SK-N-SH treated with all-trans-retinoic acid at 6 μM for 48 hours (cell line): Measurements from ENCODE around the gene DOHH.

ENCODE experiments used
- ARNTL ChIP-seq: fragments of 450-650 bp; formaldehyde crosslinking; IDR thresholded peaks from 2 replicates; pipeline ENCODE4 v1.5.0; 2020; ENCODE audit warnings: low read depth, mild to moderate bottlenecking, moderate library complexity, borderline replicate concordance
- BACH2 ChIP-seq: fragments of 250-450 bp; sonication (Bioruptor Pico); IDR thresholded peaks from 2 replicates; pipeline ENCODE4 v1.9.0; 2021; ENCODE audit warnings: mild to moderate bottlenecking, borderline replicate concordance
- ESRRG ChIP-seq: fragments of 250-450 bp; sonication (Bioruptor Pico); IDR thresholded peaks from 2 replicates; pipeline ENCODE4 v1.6.1; 2021; ENCODE audit warnings: mild to moderate bottlenecking
- GLIS3 ChIP-seq: fragments of 250-450 bp; sonication (Bioruptor Pico); IDR thresholded peaks from 2 replicates; pipeline ENCODE4 v1.5.0; 2020; ENCODE audit warnings: mild to moderate bottlenecking, moderate library complexity
- OSR1 ChIP-seq: fragments of 250-450 bp; sonication (Bioruptor Pico); IDR thresholded peaks from 2 replicates; pipeline ENCODE4 v1.8.0; 2022; ENCODE audit warnings: moderate library complexity, mild to moderate bottlenecking, inconsistent platforms
- TCF4 ChIP-seq: fragments of 250-450 bp; sonication (Bioruptor Pico); IDR thresholded peaks from 2 replicates; pipeline ENCODE4 v1.8.0; 2021; ENCODE audit warnings: mild to moderate bottlenecking, moderate library complexity, borderline replicate concordance
- TOX ChIP-seq: fragments of 250-450 bp; sonication (Bioruptor Pico); IDR thresholded peaks from 2 replicates; pipeline ENCODE4 v1.8.0; 2021; ENCODE audit warnings: mild to moderate bottlenecking, moderate library complexity, borderline replicate concordance
- ZC3H10 ChIP-seq: fragments of 250-450 bp; sonication (Bioruptor Pico); IDR thresholded peaks from 2 replicates; pipeline ENCODE4 v1.5.1; 2021; ENCODE audit warnings: mild to moderate bottlenecking, moderate library complexity
- ZFP3 ChIP-seq: fragments of 250-450 bp; sonication (Bioruptor Pico); IDR thresholded peaks from 2 replicates; pipeline ENCODE4 v1.5.0; 2020; ENCODE audit warnings: mild to moderate bottlenecking, moderate library complexity
- ZNF70 ChIP-seq: fragments of 450-650 bp; formaldehyde crosslinking; IDR thresholded peaks from 2 replicates; pipeline ENCODE4 v1.5.0; 2020; ENCODE audit warnings: mild to moderate bottlenecking, moderate library complexity
- TF ChIP-seq, protein P1 (sequence below): fragments of 250-450 bp; sonication (Bioruptor Pico); IDR thresholded peaks from 2 replicates; pipeline ENCODE4 v1.5.1; 2020; ENCODE audit warnings: low read depth, mild to moderate bottlenecking, moderate library complexity
- TF ChIP-seq, protein P2 (sequence below): fragments of 250-450 bp; sonication (Bioruptor Pico); IDR thresholded peaks from 2 replicates; pipeline ENCODE4 v1.8.0; 2020; ENCODE audit warnings: mild to moderate bottlenecking, moderate library complexity, borderline replicate concordance

DNA sequence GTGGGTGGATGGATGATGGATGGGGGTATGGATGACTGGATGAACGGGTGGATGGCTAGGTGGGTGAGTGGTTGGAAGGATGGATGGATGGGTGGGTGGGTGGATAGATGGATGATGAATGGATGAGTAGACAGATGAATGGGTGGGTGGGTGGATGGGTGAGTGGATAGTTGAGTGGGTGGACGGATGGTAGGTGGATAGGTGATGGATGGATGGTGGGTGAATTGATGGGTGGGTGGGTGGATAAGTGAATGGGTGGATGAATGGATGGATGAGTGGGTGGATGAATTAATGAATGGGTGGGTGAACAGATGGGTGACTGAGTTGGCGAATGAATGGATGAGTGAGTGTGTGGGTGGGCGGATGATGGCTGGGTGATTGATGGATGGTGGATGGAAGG is 25.0 kb downstream of the DOHH start:
- TF ChIP-seq ESRRG (no peak), TCF4 (CRISPR knock-in tag) (no peak), TOX (CRISPR knock-in tag) (no peak), ZFP3 (CRISPR knock-in tag) (no peak), BACH2 (CRISPR knock-in tag) (no peak), ZNF70 (no peak), ZC3H10 (CRISPR knock-in tag) (no peak), OSR1 (no peak), GLIS3 (CRISPR knock-in tag) (no peak), ARNTL (CRISPR knock-in tag) (no peak)
- TF ChIP-seq, protein P1, sequence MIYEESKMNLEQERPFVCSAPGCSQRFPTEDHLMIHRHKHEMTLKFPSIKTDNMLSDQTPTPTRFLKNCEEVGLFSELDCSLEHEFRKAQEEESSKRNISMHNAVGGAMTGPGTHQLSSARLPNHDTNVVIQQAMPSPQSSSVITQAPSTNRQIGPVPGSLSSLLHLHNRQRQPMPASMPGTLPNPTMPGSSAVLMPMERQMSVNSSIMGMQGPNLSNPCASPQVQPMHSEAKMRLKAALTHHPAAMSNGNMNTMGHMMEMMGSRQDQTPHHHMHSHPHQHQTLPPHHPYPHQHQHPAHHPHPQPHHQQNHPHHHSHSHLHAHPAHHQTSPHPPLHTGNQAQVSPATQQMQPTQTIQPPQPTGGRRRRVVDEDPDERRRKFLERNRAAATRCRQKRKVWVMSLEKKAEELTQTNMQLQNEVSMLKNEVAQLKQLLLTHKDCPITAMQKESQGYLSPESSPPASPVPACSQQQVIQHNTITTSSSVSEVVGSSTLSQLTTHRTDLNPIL (CRISPR knock-in tag): no peak
- TF ChIP-seq, protein P2, sequence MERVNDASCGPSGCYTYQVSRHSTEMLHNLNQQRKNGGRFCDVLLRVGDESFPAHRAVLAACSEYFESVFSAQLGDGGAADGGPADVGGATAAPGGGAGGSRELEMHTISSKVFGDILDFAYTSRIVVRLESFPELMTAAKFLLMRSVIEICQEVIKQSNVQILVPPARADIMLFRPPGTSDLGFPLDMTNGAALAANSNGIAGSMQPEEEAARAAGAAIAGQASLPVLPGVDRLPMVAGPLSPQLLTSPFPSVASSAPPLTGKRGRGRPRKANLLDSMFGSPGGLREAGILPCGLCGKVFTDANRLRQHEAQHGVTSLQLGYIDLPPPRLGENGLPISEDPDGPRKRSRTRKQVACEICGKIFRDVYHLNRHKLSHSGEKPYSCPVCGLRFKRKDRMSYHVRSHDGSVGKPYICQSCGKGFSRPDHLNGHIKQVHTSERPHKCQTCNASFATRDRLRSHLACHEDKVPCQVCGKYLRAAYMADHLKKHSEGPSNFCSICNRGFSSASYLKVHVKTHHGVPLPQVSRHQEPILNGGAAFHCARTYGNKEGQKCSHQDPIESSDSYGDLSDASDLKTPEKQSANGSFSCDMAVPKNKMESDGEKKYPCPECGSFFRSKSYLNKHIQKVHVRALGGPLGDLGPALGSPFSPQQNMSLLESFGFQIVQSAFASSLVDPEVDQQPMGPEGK (CRISPR knock-in tag): no peak
